Epidermal melanocyte (primary cell): ENCODE data around the gene VAX1.
A peak's percentile ranks its signal among the peaks of the same experiment; 100 is the strongest.
"Not testable (repeated sequence)": the region's sequence is repeated elsewhere in the genome, so short reads cannot be mapped to it uniquely, and the experiment has no call there.

Source experiments
- DNase-seq: peaks from one replicate; pipeline ENCODE4 v3.0.0; 2011; ENCODE audit warnings: low spot score; ENCODE audit not compliant: insufficient read length

The VAX1 gene, protein sequence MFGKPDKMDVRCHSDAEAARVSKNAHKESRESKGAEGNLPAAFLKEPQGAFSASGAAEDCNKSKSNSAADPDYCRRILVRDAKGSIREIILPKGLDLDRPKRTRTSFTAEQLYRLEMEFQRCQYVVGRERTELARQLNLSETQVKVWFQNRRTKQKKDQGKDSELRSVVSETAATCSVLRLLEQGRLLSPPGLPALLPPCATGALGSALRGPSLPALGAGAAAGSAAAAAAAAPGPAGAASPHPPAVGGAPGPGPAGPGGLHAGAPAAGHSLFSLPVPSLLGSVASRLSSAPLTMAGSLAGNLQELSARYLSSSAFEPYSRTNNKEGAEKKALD

DNA sequence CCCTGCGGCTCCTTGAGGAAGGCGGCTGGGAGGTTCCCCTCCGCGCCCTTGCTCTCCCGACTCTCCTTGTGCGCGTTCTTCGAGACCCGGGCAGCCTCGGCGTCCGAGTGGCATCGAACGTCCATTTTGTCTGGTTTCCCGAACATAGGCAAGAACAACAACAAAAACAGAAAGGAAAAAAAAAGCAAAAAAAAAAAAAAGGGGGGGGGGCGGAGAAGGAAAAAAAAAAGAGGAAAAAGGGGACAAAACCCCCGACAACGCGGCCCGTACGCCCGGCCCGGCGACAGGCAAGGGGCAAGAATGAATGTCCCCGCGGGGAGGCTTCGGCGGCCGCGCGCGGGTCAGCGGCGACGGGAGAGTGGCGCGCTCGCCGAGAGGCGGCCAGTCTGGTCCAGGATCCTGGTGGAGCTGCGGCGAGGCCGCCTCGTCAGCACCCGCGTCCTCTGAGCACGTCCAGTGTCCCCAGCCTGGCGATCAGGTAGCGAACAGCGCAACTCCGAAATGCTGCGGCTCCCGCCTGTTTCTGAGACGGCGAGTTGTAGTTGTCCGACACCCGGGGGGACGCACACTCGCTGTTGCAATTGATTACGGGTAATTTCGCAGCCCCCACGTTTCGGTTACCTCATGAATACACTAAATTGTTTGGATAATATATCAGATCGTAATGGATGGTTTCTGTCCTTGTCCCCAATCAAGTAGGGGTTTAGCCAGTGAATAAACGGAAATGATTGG, at the start of gene VAX1:
Gene VAX1 (minus strand): TSS at position 360 of the 732 bp plus-strand sequence. CDS start 214 bp downstream, at position 146.
- no peak for DNase-seq

DNA sequence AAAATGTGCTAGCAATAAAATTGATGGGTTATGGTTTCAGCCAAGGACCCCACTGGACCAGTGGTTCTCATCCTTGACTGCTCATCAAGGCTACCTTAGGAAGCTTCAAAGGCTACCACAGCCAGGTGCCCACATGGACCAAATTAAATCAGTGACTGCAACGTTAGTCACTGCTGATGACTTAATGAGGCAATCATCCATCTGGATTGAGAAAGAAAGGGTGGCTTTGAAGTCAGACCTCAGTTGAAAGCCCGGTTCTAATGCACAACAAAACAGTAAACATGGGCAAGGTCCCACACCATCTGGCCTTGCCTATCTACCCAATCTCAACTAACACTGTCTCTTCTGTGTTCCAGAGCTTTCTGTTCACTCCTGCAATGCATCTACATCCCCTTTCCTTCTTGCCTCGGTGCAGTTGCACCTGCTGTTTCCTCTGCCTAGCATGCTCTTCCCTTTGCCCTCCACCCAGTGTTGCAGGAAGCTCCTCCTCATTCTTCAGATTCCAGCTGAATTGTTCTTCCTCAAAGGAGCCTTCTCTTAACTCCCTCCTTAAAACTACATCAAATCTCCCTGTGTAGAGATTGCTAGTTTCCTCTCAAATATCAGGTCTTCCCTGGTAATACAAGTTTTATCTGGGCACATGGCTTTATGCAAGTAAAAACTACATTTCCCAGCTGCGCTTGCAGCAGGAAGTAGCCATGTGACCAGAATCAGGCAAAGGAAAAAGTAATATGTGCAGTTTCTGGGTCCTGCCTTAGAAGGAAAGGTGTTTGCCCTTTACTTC, 49.0 kb upstream of the VAX1 start:
- no peak for DNase-seq

DNA sequence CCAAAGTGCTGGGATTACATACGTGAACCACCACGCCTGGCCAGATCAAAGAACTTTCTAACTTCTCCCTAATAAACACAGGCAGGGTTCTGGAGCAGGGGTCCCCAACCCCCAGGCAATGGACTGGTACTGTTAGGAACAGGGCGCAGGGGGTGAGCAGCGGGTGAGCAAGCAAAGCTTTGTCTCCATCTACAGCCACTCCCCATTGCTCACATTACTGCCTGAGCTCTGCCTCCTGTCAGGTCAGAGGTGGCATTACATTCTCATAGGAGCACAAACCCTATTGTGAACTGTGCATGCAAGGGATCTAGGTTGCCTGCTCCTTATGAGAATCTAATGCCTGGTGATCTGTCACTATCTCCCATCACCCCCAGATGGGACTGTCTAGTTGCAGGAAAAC, 47.7 kb upstream of the VAX1 start:
- DNase-seq: not testable (repeated sequence)

DNA sequence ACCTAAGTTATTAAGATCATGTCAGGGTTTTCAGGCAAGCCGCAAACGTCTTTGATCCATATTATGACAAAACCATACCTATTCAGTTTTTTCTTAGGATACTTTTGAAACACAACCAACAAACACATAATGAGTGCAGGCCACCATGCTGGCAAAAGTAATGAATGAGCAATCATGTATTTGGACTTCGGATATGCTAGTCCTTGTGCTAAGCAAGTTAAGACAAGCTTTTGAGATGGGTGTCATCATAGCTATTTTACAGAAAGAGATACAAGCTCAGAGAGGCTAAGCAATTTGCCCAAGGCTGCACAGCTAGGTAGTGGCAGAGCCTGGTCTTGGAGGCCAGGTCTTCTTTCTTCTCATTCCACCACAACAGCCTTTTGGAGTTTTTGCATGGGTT, 46.8 kb upstream of the VAX1 start:
- no peak for DNase-seq

DNA sequence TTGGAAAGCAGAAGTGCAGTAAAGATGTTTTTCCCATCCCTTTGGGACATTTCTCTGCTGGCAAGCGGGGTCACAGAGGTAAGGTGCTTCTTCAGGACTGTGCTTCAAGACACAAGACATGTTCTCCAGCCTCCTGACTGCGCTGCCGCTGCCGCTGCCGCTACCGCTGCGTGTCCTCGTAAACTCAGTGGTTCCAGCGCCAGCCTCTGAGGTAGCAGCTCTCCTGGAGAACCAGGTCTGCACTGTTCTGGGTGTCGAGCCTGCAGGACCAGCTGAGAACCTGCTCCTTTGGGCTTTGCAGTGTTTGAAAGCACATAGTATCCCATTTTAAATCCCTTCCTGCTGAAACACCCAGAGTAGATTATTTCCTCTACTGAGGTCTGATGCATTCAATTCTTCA, 46.2 kb upstream of the VAX1 start:
- DNase-seq: no peak

DNA sequence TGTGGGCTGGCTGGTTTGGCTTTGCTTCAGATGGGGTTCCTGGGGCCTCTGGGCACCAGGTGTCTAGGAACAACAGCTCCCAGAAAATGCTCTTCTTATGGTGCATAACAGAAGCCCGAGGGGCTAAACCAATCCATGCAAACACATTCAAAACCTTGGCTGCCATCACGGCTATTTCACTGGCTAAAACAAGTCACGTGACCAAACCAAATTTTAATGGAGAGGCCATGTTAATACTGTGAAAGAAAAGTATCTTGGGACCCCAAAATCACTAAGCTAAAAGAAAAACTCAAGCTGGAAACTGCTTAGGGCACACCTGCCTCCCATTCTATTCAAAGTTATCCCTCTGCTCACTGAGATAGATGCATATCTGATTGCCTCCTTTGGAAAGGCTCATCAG, 40.1 kb upstream of the VAX1 start:
- no peak for DNase-seq

DNA sequence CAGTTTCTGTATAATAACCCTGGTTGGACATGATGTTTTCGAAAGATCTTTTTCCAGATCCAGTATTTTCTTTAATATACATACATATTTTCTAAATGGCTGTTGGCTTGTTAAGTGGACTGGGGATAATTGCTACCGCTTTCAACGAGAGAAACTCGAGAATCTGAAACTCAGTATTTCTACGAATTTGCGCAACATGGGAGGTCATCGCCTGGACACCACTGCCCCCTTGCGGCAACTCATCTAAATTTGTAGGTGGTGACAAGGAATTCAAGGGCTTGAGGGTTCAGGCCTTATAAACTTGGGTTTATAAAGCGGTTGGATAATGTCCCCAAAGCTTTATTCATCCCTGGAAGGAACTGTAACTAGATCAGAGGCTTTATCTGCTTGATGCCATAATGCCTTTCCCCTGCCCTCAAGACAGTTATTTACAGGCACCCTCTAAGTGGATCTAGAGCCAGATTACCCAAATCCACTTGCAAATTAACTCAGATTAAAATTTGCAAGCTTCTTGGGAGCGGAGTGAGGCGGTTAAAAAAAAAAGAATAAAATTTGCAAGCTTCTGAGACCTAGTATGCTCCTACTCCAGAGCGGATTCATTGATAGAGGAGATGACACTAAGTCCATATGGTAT, 37.9 kb upstream of the VAX1 start:
- peak; percentile 81 for DNase-seq

DNA sequence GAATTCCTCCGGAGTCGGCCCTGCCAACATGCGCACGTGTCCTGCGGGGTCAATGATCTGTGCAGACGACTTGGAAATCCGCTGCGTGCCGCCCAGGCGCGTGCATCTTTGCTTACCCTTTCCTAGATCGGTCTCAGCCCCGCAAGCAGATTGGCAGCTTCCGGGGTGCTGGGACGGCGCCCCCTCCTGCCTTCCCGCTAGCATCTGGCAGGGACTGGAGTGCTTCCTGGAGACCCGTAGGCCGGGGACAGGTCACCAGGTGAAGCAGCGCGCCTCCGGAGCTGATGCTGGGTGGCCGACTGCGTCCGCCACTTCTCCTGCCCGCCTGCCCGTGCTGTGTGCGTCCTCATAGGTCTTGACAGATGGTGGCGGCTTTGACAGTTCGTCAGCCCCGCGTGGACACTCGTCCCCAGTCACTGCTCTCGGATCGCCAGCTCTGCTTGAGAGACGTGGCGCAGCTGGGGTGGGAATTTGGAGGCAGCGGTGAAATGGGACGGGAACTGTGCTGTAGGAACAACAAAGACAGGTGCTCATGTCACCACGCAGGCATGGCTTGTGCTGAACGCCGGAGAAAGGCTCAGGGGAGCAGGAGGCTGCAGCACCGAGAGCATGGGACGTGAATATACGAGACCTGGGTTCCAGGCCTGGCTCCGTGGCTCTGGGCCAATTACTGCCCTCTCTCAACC, 37.3 kb upstream of the VAX1 start:
- no peak for DNase-seq

DNA sequence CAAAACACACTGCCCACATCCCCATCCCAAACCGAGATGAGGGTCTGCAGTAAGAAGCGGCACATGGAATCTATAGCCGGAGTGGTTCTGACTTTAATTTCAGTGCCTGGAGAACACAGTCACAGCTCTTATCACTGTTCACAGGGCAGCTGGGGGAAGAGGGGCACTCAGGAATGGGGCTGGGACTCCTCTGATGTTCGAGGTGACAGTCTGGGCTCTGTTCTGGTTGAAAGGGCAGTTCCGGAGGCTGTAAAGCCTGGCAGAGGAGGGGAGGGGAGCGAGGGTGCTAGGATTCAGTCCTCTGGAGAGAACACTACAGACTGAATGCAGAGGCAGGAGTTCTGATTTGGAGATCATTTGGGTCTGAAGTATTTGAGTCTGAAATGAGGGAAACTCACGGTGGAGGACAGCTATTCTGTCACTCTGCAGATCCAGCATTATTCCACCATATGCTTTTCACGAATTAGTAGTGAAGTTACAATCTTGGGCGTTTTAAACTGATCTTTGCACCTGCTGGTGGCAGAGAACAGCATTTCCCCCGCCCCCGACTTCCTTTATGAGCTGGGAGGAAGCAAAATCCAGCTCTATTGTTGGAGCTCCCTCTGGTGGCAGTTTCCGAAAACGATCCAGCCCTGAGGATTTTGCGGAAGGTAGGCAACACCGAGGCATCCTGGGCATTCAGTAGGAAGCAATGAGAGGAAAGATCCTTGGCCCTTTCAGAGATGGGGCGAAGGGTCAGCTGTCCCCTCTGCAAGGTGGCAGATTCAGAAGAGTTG, 36.6 kb upstream of the VAX1 start:
- DNase-seq: peak; percentile 68

DNA sequence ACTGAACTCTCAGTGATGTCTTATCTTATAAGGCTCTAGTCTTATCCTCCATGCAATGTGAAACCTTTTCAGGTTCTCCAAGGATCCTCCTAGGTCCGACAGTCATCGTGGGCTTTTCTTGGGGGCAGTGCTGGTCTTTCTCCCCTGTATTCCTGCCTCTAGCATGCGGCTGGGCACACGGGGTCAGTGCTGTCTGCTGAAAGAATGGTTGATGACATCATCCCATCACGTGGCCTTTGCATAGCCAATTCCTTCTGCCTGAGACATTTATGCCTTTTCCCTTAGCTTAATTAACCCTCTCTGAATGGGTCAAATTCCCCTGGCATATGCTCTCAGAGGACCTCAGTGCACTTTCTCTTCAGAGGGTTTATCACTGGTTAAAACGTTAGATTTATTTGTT, 32.2 kb upstream of the VAX1 start:
- no peak for DNase-seq

DNA sequence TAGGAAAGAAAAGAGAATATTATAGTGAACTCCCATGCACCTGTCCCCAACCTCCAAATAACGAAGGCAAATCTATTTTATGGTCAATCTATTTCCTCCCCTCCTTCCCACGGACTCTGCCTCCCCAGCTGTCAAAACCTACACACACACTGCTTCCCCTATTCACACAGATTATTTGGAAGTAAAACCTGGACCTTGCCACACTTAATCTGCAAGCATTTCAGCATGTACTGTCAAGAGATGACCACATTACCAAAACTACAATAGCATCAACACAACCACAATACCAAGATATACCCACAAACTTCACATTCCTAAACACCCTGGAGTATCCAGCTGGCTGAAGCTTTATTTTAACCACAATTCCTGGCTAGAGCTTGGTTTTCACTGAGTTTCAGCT, 31.4 kb upstream of the VAX1 start:
- no peak for DNase-seq

DNA sequence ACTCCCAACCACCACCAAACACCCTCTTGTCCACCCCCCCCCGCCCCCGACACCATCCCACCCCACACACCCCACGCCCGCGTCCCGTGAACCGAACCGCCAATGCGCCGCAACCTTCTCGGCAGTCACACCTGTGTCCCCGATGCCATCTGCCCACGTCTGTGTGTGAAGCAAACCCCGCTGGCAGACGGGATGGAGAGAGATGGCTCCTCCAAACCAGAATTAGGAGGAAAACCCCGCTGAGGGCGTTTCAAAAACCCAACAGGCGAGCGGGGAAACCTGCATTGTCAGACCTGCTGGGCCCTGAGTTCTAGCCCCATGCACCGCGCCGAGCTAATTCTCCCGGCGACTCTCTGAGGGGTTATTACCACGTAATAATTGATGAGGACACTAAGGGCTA, 30.7 kb upstream of the VAX1 start:
- DNase-seq: no peak

DNA sequence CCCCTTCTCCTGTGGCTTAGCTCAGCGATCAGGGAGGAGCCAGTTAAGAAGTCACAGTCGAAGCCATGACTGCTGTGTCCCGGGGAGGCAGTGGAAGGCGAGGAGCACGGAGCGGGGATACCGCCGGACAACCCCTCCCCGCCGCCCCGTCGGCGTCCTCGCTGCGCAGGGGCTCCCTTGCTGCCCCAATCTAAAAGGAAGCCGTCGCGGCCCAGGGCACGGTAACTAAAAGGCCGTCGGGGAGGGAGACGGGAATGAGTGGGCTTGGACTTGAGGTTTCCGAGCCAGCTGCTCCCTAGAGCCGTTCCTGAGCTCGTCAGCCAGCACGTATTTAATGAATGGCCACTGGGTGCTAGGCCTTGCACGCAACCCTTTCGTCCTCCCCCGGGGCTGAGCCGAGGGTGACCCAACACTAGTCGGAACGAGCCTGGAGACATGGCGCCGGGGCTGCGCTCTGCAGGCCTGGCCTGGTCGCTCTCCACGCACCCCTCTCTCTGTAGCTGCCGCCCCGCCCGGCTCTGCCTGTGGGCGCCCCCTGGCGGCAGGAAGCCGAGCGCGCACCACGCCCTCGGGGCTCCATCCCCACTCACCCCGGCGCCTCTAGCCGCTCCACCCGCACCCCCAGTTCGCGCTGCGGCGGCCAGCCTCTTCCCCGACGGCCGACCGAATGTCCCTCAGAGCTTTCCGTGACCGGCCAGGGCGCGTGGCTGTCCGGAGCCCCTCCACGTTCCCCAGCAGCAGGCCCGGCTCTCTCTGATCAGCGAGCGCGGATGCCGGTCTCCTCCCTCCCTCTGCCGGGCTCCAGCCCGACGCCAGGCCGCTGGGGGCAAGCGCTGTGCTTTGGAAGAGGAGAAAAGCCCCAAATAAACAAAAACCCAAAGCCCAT, 30.0 kb upstream of the VAX1 start:
- DNase-seq: peak; percentile 52

DNA sequence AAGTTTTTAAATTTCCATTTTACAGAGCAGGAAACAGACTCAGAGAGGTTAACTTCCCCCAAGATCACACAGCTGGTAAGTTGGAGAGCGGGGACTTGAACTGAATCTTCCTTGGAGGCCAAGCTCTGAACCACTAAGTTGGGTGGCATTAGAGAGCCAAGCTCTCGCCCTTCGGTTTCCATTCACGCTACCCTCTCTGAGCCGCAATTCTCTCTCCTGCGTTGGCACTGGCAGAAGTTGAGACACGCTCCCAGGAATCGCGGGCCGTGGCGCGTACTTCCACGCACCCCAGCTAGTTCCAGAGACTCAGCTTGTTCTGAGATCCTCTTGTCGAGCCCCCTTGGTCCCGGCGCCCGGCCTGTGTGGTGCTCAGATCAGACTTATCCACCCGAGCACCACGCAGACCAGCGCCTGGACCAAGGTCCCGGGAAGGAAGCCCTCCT, 29.3 kb upstream of the VAX1 start:
- no peak for DNase-seq

DNA sequence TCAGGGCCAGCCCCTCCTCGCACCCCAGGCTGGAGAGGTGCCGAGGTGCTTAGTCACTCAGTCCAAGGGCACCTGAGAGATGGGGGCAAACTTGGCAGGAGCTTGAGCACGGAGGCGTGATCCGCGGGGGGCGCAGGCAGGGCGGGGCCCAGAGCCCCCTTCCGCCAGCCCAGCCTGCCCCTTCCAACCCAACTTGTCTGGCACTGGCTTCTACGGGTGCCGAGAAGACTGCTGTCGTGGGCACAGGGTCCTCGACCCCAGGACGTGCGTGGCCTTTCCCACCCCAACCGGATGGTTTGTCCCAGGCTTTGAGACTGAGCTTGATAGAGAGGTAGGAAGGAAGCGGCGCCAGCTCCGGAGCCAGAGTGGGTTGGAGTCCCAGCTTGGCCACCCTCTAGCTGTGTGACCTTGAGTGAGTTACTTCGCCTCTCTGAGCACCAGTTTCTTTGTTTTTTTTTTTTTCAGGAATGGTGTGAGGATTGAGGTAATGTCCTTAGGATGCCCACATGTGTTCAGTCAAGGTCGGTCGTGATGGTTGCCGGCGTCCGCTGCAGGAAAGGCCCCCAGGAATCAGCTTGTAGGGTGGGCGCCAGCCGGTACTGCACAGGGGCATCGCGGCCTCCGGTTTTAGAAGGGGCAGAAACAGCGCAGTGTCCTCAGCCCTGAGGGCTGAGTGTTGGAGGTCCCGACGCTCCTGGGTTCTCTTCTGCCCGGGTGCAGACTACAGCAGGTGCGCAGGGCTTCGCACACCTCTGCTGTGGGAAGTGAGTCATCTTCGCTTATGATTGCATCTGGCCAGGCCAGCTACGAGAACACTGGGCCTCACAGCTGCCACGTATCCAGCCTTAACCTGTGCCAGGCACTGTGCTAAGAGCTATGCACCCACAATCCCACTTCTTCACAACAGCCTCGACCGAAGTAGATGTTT, 28.6 kb upstream of the VAX1 start:
- DNase-seq: no peak

DNA sequence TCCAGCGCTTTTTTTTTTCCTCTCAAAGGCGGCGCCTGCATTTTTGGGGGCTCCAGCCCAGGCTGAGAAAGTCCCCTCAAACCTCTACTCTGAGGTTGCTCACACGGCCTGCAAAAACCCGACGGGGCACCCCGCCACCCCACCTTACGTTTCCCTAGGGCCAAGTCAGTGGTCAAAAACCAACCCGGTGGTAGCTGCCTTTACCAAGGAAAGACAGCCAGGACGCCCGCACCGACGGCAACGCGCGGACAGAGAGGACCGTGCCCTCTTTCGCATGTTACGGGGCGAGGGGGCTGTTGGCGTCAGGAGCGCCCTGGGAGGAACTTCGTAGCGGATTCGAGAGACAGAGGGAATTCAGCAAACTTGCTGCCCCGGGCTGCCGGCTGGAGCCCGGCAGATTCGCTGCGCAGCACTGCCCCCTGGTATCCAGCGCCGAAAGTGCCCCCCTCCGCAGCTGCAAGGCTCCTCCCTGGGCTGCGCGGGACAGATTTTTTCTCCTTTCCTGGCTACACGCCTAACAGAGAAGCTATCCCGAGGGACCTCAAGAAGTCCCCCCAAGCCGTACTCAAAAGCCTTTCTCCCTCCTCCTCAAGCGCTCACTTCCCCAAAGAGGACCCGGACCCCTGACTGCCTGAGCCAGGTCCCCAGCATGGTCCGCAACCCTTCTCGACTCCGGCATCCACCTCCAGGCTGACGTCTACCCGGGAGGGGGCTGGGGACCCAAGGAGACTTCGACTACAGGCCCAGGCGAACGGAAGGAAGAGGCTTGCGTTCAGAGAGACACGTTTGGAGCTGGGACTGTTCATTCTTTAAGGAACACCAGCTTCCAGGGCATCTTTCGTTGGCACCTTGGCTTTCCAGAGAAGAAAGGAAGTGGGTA, 27.7 kb upstream of the VAX1 start:
- peak; percentile 61 for DNase-seq
